MM.1S (cell line): ENCODE measurements around the gene ZSCAN12.
A peak's percentile ranks its signal among the peaks of the same experiment; 100 is the strongest.

ENCODE experiments used
- DNase-seq: peaks from one replicate; pipeline ENCODE4 v3.0.0-alpha.2; 2015
- H2AFZ ChIP-seq: fragments of 300-600 bp; sonication (generic); 2 replicates; pipeline ENCODE4 v1.6.0; 2016; ENCODE audit warnings: antibody characterized with exemption, low read length
- H3F3A ChIP-seq: fragments of 300-600 bp; sonication (generic); 2 replicates; pipeline ENCODE4 v1.6.1; 2016; ENCODE audit warnings: mild to moderate bottlenecking, antibody characterized with exemption, low read length, moderate library complexity, mixed read lengths; ENCODE audit not compliant: insufficient read depth
- H3K27ac ChIP-seq: fragments of 300-600 bp; sonication (generic); 2 replicates; pipeline ENCODE4 v1.5.1; 2016; ENCODE audit warnings: mild to moderate bottlenecking, low read length
- H3K27me3 ChIP-seq: fragments of 300-600 bp; sonication (generic); replicated peaks from 2 replicates; pipeline ENCODE4 v1.6.0; 2016; ENCODE audit warnings: low read length; ENCODE audit not compliant: insufficient read depth
- H3K36me3 ChIP-seq: fragments of 300-600 bp; sonication (generic); replicated peaks from 2 replicates; pipeline ENCODE4 v1.6.1; 2016; ENCODE audit warnings: mild to moderate bottlenecking, low read length, mixed read lengths; ENCODE audit not compliant: insufficient read depth
- H3K4me1 ChIP-seq: fragments of 300-600 bp; sonication (generic); 2 replicates; pipeline ENCODE4 v1.6.1; 2016; ENCODE audit warnings: low read length, mixed read lengths
- H3K4me2 ChIP-seq: fragments of 300-600 bp; sonication (generic); 2 replicates; pipeline ENCODE4 v1.6.0; 2016; ENCODE audit warnings: low read depth, low read length
- H3K4me3 ChIP-seq: fragments of 300-600 bp; sonication (generic); 2 replicates; pipeline ENCODE4 v1.5.1; 2016; ENCODE audit warnings: low read length, mixed read lengths
- H3K79me2 ChIP-seq: fragments of 300-600 bp; sonication (generic); 2 replicates; pipeline ENCODE4 v1.6.1; 2016; ENCODE audit warnings: mixed run types, low read length, mixed read lengths
- H3K9ac ChIP-seq: fragments of 300-600 bp; sonication (generic); 2 replicates; pipeline ENCODE4 v1.6.1; 2016; ENCODE audit warnings: low read length, mixed read lengths
- H3K9me2 ChIP-seq: fragments of 300-600 bp; sonication (generic); replicated peaks from 2 replicates; pipeline ENCODE4 v1.6.1; 2016; ENCODE audit warnings: mild to moderate bottlenecking, low read length, mixed read lengths; ENCODE audit not compliant: insufficient read depth
- H3K9me3 ChIP-seq: fragments of 300-600 bp; sonication (generic); replicated peaks from 2 replicates; pipeline ENCODE4 v1.6.1; 2016; ENCODE audit warnings: mild to moderate bottlenecking, low read length, mixed read lengths; ENCODE audit not compliant: insufficient read depth
- H4K20me1 ChIP-seq: fragments of 300-600 bp; sonication (generic); 2 replicates; pipeline ENCODE4 v1.6.1; 2016; ENCODE audit warnings: mild to moderate bottlenecking, low read length, moderate library complexity, mixed read lengths; ENCODE audit not compliant: insufficient read depth
- CTCF ChIP-seq: fragments of 300-600 bp; sonication (generic); IDR thresholded peaks from 2 replicates; pipeline ENCODE4 v1.5.1; 2016; ENCODE audit warnings: antibody characterized with exemption, low read length, mixed read lengths
- EZH2 ChIP-seq: fragments of 300-600 bp; sonication (generic); optimal IDR thresholded peaks from 2 replicates; pipeline ENCODE3; 2017; ENCODE audit warnings: low read depth, mild to moderate bottlenecking, antibody characterized with exemption, low read length, mixed read lengths
- EZH2phosphoT487 ChIP-seq: fragments of 300-600 bp; sonication (generic); IDR thresholded peaks from 2 replicates; pipeline ENCODE4 v1.6.1; 2018; ENCODE audit warnings: antibody characterized with exemption, low read length

Gene ZSCAN12

GRCh38 chr6:28345201-28345600 is 54.3 kb downstream of the ZSCAN12 start:
- Histone ChIP-seq H3K27me3 (peaks cover 4% of the 10 kb centered on the region; the same call in 1 of the 2 replicates), H3K9me3 (no peaks in the 10 kb centered on the region), H3F3A (no peaks in the 10 kb centered on the region; the same call in 1 of the 2 replicates), H3K36me3 (no peaks in the 10 kb centered on the region), H3K4me1 (no peaks in the 10 kb centered on the region), H3K4me3 (no peak overlapping the region), H4K20me1 (no peaks in the 10 kb centered on the region), H3K27ac (no peak overlapping the region), H3K79me2 (peaks cover 4% of the 10 kb centered on the region), H3K9ac (no peak overlapping the region), H3K9me2 (no peaks in the 10 kb centered on the region), H3K4me2 (no peak overlapping the region), H2AFZ (no peak overlapping the region)
- no peak for DNase-seq
- TF ChIP-seq CTCF (no peak), EZH2 (no peak), EZH2phosphoT487 (no peak)

- Histone ChIP-seq H3K9ac (no peak overlapping the region), H3K9me2 (no peaks in the 10 kb centered on the region), H3K4me3 (no peak overlapping the region), H3K36me3 (no peaks in the 10 kb centered on the region), H3K27me3 (peaks cover 4% of the 10 kb centered on the region; the same call in 1 of the 2 replicates), H3K27ac (no peak overlapping the region), H3F3A (no peaks in the 10 kb centered on the region; the same call in 1 of the 2 replicates), H3K9me3 (no peaks in the 10 kb centered on the region), H2AFZ (no peak overlapping the region), H3K4me1 (no peaks in the 10 kb centered on the region), H4K20me1 (no peaks in the 10 kb centered on the region), H3K4me2 (no peak overlapping the region), H3K79me2 (no peaks in the 10 kb centered on the region)
- TF ChIP-seq CTCF (no peak), EZH2 (no peak), EZH2phosphoT487 (no peak)
- DNase-seq, result no peak
These were observed 55.5 kb downstream of the ZSCAN12 start for GRCh38 chr6:28343898-28344677.

GRCh38 chr6:28340310-28341095 is 59.0 kb downstream of the ZSCAN12 start:
- Histone ChIP-seq H3K36me3 (no peaks in the 10 kb centered on the region), H3F3A (no peaks in the 10 kb centered on the region; the same call in none of the 2 replicates), H3K4me2 (peak overlapping the region; percentile 8; the same call in 1 of the 2 replicates), H4K20me1 (no peaks in the 10 kb centered on the region), H3K9me3 (no peaks in the 10 kb centered on the region), H3K79me2 (no peaks in the 10 kb centered on the region), H3K9me2 (no peaks in the 10 kb centered on the region), H2AFZ (no peak overlapping the region; the same call in 1 of the 2 replicates), H3K9ac (no peak overlapping the region), H3K27ac (no peak overlapping the region), H3K27me3 (no peaks in the 10 kb centered on the region), H3K4me3 (no peak overlapping the region), H3K4me1 (peaks cover 9% of the 10 kb centered on the region)
- DNase-seq, result peak; percentile 54
- no peak for TF ChIP-seq CTCF
